GM18868 (cell line): Measurements from ENCODE around the gene PAX5.

Experiments used
- ATAC-seq: cut with Tn5 transposase; IDR thresholded peaks from one replicate; pipeline ENCODE4 v1.9.1; 2021; ENCODE audit warnings: mild to moderate bottlenecking, moderate library complexity; ENCODE audit not compliant: unreplicated experiment

PAX5 gene

DNA sequence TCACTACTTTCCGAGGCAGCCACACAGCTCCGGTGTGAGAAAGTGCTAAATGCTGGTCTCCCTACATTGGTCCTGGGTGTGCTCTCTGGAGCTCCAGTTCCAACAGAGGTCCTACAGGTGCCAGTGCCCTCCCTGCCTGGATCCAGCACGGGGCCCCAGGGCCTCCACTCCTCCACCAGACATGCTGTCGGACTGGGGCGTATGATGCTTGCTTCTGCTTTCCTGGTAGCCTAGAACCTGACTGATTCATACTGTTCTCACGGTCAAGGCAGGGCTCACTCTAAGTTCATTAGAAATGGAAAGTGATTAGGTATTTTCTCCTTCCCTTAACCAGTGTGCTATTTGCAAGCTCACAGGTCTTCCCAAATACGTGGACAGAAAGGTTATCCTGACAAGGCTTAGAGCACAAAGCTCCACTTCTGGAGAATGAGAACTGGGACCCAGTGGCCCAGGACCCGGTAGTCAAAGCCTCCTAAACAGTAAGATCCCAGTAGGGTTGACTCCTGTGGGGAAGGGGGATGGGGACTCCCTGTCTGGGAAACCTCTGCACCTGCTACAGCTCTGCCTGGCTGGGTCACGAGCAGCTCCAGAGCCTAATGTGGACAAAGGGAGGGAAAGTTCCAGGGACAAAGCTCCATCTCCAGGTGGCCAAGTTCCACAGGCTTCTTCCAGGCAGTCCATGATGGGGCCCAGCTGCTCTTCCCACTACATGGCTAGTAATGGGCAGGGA, 98.1 kb downstream of the PAX5 start:
- ATAC-seq: peak; percentile 80

DNA sequence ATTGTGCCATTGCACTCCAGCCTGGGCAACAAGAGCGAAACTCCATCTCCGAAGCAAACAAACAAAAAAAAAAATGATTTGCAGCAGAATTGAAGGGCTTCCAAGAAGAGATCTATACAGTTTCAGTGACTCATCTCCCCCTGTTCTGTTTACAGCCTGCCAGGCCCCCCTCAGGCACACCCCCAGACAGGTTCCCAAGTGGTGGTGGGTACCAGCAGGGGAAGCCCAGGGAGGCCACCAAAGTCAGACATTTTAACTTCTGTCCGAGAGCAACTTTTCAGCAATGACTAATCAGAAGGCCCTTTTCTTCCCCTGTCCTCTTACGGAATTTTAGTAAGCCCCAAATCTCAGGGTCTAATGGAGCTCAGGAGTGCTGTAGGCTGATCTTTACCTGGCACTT, 98.7 kb downstream of the PAX5 start:
- peak; percentile 57 for ATAC-seq

DNA sequence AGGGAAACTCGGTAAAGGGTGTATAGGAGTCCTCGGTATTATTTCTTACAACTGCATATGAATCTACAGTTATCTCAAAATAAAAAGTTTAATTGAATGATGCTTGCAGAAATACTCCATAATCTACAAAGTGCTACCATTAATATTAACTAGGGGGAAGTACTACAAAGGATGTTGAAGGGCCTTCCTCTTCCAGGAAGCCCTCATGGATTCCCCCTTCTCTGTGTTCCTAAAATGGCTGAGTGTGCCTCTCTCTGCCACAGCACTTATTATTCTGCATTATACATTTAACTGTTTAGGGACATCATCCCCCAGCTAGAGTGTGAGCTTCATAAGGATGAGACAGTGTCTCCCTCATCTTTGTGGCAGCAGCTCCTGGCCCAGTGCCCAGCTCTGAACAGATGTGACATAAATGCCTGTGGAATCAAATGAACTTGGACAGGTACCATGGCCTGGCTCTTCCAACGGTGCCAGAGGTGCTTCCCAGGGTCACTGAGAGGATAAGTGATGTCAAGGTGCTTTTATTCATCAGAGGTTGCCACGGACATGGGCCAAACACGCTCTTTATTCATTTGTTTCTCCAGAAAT, 99.5 kb downstream of the PAX5 start:
- ATAC-seq: no peak

DNA sequence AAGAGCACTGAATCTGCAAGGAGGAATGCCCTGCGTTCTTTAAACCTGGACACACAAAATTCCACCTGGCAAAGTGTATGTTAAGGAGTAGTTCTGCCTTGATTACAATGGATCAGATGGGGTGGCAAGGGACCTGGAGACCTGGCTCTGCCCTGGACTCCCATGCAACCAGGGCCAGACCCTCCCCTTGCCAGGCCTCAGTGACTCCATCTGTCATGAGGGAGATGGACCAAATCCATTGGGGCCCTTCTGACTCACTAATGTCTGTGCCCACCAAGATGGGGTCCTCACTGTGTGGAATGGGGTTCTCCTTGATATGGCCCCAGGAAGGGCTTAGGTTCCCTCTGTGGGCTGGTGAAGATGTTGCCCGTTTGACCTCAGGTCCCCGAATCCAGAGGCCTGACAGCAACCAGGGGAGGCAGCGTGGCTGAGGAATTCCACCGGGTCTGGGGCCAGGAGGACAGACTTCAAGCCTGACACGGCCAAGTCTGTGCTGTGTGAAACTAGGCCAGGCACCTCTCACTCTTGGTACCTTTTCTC, 100.3 kb downstream of the PAX5 start:
- ATAC-seq: no peak

DNA sequence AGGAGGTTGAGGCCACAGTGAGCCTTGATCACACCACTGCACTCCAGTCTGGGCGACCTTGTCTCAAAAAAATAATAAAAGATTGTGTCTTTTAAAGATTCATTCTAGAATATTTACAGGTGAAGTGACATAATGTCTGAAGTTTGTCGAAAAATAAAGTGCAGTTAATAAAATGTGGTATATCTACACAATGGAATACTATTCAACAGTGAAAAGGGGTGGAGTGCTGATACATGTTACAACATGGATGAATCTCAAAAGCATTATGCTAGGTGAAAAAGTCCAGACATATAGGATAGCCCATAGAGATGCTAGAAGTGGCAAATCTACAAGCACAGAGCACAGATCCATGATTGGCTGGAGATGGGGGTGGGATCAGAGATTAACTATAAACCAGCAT, 101.9 kb downstream of the PAX5 start:
- ATAC-seq: no peak

DNA sequence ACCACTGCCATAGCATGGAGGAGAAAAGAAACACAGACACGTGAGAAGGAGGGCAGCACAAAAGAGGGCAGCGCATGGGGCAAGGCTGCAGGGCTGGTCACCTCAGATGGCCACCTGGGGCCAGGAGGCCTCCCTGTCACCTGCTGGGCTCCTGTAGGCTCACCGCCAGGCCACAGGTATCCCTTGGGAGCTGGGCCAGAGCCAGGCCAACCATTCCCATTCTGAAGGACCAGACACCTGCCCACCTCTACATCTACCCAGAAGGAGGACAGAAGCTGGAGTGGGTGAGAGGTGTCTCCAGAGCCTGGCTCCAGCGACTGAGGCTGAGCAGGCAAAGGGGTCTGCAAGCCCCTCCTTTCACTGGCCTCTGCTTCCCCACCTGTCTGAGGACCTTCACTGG, 103.1 kb downstream of the PAX5 start:
- ATAC-seq: no peak

DNA sequence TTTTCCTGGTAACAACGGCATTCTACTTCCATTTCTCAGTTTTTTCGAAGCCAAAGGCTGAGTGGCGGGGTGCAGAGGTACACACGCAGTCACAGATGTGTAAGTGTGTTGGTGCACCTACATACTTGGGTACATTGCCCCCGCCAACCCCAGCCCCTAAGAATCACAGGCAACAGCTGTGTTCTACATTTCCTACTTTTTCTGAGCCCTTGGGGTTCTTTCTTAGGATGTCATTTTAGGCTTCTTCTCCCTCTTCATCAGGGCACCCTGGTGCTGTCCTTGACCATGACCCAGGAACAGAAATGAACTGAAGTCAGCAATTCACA, 104.8 kb downstream of the PAX5 start:
- no peak for ATAC-seq

DNA sequence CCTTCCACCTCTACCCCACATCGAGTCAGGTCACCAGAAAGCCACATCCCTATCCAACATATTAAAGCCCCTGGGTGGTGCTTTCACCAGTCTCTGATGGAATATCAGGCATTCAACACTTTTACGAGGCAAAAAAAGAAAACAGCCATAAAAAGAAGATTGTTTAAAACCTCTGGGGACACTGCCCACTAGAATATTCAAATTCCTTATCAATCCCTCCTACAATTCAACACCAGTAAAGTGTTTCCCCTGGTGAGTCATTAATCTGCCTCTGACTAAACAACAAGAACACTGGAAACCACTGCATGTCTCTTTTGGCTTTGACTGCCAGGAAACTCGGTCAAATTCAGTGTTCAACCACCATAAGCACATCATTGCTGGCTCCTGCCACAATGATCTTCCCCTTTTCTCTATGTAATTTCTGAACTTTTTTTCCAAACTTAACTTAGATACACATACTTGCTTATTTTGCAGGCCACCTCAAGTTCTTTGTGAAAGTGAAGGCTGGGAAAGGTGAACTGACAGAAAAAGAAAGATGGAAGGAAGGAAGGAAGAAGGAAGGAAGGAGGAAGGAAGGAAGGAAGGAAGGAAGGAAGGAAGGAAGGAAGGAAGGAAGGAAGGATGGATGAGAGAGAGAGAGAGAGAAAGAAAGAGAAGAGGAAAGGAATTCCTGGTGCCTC, 105.3 kb downstream of the PAX5 start:
- peak; percentile 69 for ATAC-seq

DNA sequence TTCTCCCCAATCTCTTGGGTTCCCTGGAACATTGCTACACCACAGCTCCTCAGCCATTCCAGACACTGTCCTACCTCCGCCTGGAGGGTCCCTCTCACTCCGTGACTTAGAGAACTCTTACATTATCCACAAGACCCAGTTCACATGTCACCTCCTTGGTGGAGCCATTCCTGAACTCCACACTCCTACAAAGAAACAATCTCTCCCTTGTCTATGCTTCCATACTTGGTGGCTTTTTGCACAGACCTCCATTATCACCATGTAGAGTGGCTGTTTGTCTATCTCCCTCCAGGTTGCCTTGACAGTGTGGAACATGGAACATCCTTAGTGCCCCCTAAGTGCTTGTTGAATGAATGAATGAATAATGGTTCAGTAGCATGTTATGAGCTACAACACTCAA, 105.9 kb downstream of the PAX5 start:
- ATAC-seq: no peak

DNA sequence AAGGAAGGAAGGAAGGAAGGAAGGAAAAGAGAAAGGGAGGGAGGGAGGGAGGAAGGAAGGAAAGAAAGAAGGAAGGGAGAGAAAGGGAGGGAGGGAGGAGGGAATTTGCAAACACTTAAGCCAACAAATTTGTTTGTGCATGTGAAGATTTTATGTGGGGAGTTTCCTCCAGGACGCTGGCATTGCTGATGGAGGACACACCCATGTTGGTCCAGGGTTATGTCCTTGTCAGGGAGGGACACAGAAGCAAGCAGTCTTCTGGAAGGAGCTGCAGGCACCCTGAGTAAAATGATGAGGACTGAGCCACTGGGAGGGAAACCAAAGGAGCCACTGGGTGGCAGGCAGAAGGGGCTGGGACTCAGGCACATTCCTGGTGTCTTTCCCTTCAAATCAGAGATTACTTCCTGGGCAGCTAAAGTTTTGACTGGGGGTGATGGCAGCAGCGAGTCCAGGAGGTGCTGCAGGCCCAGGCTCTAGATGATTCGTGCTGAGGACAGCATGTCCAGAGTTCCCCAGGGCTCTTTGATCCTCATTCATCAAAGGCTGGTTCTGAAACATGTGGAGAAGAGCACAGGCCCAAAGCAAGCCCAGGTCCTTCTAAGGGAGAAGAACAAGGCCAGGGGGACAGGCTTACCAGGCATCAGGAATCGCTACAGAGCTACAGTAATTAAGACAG, 109.2 kb downstream of the PAX5 start:
- no peak for ATAC-seq

DNA sequence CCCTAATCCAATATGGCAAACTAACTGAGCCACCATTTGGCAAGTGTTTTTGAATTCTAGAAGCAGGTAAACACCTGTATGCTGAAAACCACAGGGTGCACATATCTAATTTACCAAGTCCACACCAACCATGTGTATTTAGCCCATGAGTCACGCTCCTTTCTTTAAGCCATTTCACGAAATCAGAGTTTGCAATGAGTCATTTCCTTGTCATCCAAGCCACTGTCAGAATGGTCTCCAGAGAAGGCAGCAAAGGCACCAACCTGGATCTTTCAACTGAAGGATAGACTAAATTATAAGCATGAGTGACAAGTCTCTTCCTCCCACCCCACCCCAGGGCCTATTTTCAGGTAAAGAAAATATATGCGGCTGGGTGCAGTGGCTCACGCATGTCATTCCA, 110.0 kb downstream of the PAX5 start:
- ATAC-seq: peak; percentile 78

DNA sequence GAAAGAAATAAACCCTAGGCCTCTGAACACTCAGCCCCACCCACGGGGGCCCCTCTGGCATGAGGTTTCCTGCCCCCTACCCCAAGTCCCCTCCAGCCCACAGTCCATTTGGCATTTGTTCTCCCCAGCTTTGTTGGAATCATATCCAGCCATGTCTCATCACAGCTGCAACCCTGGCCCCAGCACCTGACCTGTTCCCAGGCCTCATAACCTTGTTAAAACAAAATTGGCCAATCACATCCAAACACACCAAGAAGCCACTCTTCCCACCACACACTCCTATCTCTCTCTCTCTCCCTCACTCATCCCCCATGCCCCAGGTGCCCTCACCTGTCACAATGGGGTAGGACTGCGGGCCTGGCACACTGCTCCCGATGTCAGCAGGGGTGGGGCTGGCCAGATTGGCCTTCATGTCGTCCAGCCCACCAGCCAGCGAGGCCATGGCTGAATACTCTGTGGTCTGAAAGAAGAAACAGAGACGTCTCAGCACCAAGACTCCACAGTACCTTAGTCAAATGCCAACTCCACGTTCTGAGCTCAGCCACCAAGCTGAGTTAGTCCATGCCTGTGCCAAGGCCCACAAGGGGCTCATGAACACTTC, 110.9 kb downstream of the PAX5 start:
- ATAC-seq: no peak

DNA sequence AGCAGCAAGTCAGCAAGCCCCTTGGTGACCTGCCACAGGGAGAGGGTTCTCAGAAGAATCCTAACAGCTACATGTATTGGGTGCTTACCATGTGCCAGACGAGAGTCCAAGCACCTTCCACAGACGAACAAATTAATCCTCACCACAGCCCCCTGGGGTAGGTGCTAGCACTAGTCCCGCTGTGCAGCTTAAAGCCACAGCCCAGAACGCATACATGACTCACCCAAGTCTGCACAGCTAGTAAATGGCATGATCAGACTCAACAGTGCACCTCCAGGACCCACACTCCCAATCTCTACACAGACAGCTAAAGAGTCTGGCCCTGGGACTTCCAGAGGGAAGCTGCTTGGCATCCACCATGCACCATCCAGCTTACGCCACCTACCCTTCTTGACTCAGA, 111.5 kb downstream of the PAX5 start:
- no peak for ATAC-seq

DNA sequence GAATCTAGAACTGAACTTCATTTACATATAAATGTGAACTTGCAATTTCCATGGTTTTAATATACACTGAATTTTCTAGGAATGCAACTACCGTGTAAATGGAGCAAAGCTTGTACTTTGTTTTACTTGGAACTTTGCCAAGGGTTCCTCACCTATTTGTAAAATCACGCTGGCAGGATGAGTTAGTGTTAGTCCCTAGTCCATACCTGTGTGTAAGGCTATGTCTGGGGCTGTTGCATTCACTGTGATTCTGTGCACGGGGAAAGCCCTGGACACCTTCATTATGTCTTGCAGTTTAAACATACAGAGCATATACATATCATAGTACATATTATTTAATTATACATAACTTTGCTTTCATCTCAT, 119.9 kb downstream of the PAX5 start:
- no peak for ATAC-seq

DNA sequence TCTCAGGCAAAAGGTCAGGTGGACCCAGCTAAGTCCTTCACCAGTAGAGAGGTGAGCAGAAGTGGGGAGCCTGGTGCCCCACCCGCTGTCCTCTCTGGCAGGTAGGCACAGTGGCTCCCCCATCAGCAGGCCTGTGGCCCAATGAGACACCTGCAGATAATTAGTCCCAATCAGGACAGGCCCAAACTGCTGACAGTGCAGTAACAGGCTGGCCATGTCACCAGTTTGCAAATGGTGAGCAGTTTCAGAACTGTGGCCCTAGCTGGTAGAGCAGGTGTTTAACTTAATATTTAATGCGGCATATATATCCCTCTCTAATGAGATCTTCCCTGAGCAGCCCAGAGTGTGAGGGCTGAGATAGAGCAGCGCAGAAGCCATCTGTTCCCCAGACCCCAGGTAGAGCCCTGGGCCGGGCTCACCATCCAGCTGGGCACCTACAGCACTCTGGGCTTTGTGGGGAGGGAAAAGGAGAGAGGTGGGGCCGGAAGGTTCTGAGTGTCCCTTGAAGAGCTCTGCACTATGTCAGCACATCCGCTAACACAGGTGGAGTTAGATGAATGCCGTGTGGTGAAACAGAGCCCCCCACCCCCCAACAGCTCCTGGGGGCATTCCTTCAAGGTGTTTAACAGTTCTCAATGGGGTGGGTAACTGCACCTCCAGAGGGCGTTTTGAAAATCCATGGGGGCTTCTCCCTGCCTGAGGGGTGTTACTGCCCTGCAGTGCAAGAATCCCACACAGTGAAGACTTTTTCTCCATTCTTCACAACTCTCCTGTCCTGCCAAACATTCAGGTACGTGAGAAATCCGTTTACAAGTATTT, 120.5 kb downstream of the PAX5 start:
- no peak for ATAC-seq

DNA sequence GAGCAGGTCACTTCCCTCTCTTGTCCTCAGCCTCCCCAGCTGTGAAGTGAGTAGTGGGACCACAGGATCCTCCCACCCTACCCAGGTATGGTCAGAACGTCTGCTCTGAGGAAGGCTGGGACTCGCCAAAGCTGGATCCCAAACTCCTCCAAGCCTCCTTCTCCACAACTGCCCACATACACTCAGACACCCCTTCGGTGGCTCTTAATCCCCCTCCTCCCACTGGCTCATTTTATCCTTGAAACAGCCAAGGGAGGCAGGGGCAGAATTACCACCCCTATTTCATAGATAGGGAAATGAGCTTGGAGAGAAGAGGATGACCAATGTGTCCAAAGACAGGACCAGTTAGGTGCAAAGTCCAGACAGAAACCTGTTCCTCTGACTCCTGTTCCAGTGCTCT, 121.4 kb downstream of the PAX5 start:
- no peak for ATAC-seq

DNA sequence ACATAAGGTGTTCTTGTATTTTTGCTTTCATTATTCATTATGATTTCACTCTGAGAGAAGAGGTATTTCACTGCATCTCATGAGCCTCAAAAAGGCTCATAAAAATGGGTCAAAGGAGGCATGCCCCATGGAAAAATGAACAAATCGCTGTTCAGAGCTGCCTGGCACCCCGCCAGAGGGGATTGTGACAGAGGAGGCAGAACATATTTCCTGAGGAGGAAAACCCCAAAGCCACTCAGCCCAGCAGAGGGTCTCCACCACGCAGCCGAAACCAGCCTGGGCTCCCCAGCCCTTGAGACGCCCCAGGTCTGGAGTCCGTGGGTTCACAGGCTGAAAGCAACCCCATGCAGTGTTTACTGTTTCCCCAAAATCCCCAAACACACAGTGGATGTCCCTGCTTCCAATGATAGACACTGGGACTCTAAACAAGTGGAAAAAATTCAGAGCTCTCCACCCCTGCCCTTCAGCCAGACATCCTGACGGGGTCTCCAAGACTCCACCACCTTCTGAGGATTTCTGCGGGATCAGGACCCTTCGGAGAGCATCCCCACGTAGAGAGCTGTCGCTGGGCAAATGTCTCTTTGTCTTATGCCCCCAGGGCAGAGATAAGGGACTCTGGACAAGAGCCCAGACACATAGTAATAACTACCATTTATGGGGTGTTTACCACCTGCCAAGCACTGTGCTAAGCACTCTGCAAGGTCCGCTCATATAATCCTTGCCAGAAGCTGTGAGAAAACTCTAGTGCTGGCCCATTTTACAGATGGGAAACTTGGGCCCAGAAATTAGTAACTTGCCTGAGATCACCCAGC, 122.3 kb downstream of the PAX5 start:
- no peak for ATAC-seq

DNA sequence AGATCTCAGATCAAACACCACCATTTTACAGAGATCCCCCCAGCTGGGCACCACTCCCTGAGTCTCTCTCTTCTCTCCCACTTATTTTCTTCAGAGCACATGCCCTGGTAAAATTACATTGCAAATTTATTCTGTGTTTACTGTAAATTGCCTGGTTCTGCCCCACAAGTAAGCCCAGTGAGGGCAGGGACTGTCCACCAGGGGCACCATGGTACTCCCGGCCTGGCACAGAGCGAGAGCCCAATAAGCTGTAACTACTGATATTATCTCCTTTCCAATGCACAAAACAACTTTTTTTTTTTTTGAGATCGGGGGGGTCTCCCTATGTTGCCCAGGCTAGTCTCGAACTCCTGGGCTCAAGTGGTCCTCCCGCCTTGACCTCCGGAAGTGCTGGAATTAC, 123.0 kb downstream of the PAX5 start:
- no peak for ATAC-seq

DNA sequence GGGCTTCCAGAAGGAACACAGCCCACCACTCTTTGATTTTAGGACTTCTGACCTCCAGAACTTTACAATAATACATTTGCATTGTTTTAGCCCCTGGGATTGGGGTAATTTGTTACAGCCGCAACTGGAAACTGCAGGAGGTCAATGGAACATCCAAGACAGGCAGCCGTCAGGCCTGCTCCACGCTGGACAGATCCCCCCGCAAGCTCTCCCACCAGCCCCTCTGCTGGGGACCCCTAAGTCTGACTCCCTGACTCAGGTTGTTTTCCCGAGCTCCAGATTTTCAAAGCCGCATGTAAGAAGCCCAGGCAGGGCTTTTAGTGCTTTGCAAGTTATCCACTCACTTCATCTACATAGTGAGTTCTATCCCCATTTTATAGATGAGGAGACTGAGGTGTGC, 127.6 kb downstream of the PAX5 start:
- no peak for ATAC-seq
